GM20431 (cell line): Measurements from ENCODE around the gene CNTNAP3B.
"Not testable (repeated sequence)": the region's sequence is repeated elsewhere in the genome, so short reads cannot be mapped to it uniquely, and the experiment has no call there.

Experiments used
- in situ Hi-C: fragments of 300-500 bp; cut with MseI, MboI; formaldehyde crosslinking; loops from one replicate; pipeline ENCODE4 v1.15.0; 2020; ENCODE audit warnings: low sequenced_read_pairs; ENCODE audit not compliant: unreplicated experiment

Gene CNTNAP3B

GRCh38 chr9:41980271-41980670 is 149.0 kb downstream of the CNTNAP3B start:
- in situ Hi-C loops, result not testable (repeated sequence)

- in situ Hi-C loops, result not testable (repeated sequence)
Measured at GRCh38 chr9:41977965-41978600, 151.1 kb downstream of the CNTNAP3B start.

DNA sequence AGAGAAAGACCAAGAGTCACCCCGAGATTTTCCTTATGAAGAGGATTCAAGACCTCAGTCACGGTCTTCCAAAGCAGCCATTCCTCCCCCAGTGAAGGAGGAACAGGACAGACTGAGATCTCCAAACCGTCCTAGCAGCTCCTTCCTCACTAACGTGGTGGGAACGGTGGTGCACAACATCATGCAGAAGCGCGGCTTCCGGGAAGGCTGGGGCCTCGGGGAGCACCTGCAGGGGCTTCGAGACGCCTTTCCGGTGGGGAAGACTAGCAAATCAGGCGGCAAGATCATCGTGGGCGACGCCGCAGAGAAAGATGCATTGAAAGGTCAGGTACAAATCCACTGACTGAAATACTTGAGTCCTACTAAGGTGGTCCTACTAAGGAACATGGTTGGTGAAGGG is 154.3 kb downstream of the CNTNAP3B start:
- in situ Hi-C loops, result not testable (repeated sequence)

- in situ Hi-C loops, result not testable (repeated sequence)
Measured at GRCh38 chr9:41953007-41953406, 176.2 kb downstream of the CNTNAP3B start.

- in situ Hi-C loops, result not testable (repeated sequence)
Measured at GRCh38 chr9:41941738-41942137, 187.5 kb downstream of the CNTNAP3B start.

DNA sequence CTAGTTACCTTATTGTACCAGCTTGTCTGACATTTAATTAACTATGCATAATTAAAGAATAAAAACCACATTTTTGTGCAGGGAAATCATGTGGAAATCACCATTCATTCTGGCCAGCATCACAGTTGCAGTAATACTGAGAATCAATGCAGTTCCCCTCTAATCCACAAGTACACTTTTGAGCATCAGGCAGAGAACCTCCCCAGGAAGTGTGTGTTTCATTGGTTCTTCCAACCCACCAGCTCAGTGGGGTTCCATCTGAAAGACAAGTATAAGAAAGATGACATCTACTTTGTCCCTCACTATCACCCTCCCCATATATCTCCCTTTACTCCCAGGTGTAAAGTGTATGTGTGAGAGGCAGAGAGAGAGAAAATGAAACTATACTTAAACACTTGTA is 191.1 kb downstream of the CNTNAP3B start:
- in situ Hi-C loops, result not testable (repeated sequence)

DNA sequence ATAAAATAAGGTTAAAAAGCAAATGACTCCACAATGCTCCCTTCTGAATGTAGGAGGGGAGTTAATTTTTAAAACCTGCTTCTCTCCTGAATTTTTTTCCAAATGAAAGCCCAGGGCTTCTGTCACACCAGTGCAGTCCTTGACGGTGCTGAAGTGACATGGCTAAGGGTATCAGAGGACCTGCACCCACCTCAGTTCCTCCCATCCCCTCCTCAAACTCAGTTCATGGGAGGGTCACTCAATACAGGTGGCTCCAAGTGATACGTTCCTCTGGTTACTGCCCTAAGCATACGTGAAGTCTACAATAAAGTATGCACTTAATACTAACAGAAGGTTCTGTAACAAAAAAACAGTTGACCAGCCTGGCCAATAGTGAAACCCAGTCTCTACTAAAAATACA is 193.5 kb downstream of the CNTNAP3B start:
- in situ Hi-C loops, result not testable (repeated sequence)

DNA sequence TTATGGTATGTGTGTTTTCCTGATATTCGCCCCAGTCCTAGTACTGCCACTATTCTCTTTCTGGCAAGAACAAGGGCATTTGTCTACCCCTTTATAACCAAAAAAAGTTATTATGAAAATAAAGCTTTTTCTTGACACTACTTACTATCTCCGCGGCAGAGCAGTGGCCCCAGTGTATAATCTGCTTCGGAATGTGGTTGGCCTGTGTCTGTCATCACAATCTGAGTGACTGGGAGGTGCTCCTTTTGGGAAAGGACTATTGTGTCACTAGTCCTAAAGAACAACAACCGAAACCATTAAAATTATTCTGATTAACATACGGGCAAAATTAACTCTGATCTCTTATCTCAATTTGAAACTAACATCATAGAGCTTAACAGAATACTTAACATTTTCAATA is 200.1 kb downstream of the CNTNAP3B start:
- in situ Hi-C loops, result not testable (repeated sequence)

DNA sequence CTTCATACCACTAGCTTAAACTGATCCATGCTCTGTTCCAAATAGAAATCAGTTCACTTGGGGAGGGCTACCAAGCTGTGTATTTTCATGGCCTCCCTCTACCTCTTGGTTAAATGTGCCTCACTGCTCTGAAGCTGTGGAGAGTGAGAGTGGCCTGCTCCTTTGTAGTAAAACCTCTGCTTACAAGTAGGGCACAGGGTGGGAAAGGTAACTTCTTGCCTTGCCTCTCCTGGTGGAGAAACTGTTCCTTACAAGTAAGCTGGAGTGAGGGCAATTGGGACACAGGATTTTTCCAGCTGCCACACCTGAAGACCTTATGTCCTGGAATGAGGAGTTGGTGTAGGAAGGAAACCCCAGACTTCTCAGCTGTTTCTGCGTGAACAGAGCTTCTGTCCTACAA is 211.9 kb downstream of the CNTNAP3B start:
- in situ Hi-C loops, result not testable (repeated sequence)

DNA sequence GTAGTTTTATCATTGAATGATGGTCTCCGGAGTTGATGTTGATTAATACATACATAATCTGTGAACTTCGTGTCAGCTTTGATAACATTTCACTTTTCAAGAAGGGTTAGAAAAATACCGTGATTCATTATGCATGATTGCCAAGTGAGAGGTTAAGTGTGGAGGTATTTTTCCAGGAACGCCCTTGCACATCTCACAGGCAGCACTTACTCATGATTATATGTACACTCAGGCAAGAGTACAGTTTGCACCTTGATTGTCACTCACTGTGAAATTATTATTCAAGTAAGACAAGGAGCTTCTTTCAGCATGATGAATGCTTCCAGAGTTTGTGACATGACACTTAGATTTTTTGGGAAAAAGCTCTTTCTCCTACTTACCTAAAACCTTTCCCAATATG is 223.7 kb downstream of the CNTNAP3B start:
- in situ Hi-C loops, result not testable (repeated sequence)

DNA sequence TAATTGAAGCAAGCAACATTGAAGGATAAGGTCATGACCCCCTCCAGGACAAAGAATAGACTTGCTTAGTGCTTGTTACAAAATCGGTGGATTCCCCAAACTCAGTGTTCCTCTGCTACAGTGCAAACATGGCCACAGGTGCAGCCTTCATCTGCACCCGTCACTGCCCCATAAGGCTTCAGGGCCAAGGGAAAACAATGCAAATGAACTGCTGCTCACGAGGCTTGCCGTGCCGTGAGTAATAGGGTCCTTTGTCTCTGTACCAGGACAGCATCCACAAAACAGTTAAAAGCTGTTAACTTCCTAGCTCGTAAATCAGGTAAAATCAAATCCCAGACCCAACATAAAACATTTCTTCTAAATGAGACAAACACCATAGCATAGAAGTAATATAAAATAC is 226.5 kb downstream of the CNTNAP3B start:
- in situ Hi-C loops, result not testable (repeated sequence)

DNA sequence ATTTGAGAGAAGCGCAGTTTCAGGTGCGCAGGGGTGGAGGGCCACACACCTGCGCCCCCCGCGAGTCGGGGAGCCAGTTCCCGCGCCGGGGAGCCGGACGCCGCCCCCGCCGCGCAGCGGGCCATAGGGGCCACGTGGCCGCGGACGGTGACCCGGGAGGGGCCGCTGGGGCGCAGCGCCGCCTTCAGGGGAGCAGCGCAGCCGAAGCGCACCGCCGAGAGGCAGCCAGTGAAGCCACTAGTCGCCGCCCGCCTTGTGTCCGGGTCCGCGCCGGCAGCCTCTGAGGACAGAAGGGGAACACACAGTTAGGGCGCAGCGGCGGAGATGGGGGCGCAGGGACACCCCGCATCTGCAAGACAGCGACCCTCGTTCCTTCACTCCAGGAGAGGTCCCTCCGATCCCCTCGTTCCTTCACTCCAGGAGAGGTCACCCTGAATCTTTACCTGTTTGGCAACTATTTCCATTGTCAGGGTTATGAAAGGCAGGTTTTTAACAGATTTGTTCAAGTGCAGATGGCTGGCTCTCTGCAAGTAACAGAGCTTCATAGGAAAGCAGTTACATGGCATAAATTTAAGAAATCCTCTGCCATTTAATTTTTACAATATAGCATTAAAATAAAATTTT is 230.4 kb downstream of the CNTNAP3B start:
- in situ Hi-C loops, result not testable (repeated sequence)

DNA sequence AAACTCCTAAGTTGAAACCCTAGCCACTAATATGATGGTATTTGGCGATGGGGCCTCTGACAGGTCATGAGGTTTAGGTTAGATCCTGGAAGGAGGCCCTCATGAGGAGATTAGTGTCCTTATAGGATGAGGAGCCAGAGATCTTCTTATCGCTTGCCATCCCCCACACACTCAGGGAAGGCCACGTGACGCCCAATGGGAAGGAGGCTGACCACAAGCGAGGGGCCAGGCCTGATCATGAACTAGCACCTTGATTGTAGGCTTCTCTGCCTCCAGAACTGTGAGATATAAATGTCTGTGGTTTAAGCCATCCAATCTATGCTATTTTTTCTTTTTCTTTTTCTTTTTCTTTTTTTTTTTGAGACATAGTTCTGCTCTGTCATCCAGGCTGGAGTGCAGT is 254.7 kb downstream of the CNTNAP3B start:
- in situ Hi-C loops, result not testable (repeated sequence)

DNA sequence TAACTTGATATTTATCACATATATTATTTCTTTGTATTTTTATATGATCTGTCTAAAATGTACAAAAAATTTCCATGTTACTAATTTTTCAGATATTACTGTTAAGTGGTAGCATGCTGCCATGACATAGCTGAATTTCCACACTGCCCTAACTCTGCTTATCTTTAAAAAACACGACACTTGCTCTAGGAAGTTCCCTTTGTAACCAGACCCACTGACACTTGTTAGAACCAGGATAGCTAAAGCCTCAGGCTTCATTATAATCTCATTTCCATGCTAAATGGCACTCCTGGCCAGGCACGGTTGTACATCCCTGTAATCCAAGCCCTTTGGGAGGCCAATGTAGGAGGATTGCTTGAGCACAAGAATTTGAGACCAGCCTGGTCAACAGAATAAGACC is 273.8 kb downstream of the CNTNAP3B start:
- in situ Hi-C loops, result not testable (repeated sequence)

- in situ Hi-C loops, result not testable (repeated sequence)
Measured at GRCh38 chr9:41851848-41852740, 277.1 kb downstream of the CNTNAP3B start.

DNA sequence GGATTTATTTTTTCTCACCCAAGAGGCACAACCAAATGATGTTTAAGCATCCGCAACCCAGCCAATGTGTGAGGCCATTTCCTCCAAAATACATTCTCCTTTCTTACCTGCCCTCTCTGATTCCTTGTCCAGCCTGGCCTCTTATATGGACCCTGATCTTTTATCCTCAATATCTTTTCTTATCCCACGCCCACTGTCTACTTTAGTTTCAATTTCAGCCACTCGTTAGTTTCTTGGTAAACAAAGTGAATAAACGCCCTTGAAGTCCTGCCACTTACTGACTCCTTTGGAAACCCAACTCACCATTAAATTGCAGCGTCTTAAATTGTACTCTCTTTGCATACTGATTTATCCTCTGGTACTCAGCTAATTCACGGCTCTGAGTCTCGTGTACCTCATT is 281.4 kb downstream of the CNTNAP3B start:
- in situ Hi-C loops, result not testable (repeated sequence)
